ENCODE data around the gene JAKMIP1. TPM values are rescaled to one million over a fixed set of nuclear protein-coding genes. Genes with fewer than 3 reads are reported as not detected.
"Not testable (repeated sequence)": the region's sequence is repeated elsewhere in the genome, so short reads cannot be mapped to it uniquely, and the experiment has no call there.

Gene JAKMIP1
- total RNA-seq, 6 donors from 2014 or later = 0.40 to 6.8 (median 1.0) TPM

DNA sequence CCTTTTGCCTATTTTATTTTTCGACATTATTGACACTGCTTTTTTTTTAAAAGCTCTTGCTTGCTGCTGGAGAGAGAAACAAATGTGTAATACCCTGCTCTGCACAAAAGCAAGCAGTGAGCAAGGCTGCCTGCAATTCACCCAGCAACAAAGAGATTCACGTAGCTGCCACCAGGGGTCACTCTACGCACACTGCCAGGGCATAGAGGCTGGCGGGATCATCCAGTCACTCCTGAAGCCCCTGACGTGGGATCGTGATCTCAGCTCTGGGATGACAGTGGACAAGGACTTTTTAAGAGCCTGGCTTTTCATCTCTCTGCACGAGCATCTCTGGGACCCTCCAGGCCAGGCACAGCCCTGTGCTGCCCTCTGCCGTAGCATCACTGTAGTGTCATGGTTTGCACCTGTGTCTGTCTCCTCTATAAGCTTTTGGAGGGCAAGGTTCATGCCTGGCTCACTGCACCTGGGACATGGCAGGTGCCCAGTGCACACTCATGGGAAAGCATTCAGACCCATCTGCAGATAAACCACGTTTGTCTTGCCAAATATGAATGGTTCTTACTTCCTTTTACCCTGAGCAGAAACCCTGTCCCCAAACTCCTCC lies 201.9 kb downstream of the JAKMIP1 start:
- H3K9me3 ChIP-seq = no peaks in the 10 kb centered on the region
- no peak overlapping the region for H3K4me3 ChIP-seq
- no peaks in the 10 kb centered on the region for H3K4me1 ChIP-seq
- no peak for TF ChIP-seq POLR2AphosphoS5 (IDR thresholded peaks at IDR 0.05)
- peak; percentile 58 to 85 (median 72) for TF ChIP-seq CTCF (IDR thresholded peaks at IDR 0.05)
- no peak for TF ChIP-seq POLR2A (IDR thresholded peaks at IDR 0.05)
- no peak for TF ChIP-seq EP300 (IDR thresholded peaks at IDR 0.05)
- WGBS, 2 donors = 0 to 6% methylated on average over 8 to 9 of the region's 9 CpGs
- H3K27ac ChIP-seq = no peak overlapping the region
- no peaks in the 10 kb centered on the region for H3K36me3 ChIP-seq
- H3K27me3 ChIP-seq = no peaks in the 10 kb centered on the region
- DNase-seq = peak in 1 of 2 donors; percentile 43
- peak; percentile 47 to 78 for ATAC-seq (ENCODE audit: low FRiP score in 2 of 2)

DNA sequence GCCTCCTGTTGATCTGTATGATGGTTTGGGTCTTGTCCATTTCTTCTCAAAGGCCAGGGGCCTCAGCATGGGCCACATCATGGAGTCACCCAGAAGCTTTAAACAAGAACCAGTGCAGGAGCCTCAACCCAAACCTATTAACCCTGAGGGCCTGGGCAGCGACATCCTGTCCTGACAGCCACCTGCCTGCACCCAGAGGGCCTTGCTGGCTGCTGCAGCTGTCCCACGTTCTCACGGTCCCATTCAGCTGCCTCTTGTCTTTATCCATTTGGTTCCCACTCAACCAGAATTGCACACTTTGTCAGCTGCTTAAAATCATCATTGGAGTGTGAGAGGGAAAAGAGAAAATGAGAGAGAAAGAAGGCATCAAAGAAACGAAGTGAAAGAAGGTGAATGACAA lies 203.7 kb downstream of the JAKMIP1 start:
- Histone ChIP-seq H3K4me3 (no peak overlapping the region), H3K27me3 (no peaks in the 10 kb centered on the region), H3K9me3 (no peaks in the 10 kb centered on the region), H3K4me1 (no peaks in the 10 kb centered on the region), H3K27ac (no peak overlapping the region), H3K36me3 (no peaks in the 10 kb centered on the region)
- ATAC-seq (ENCODE audit: low FRiP score in 2 of 2) = no peak
- 51 to 64% methylated on average over 4 of the region's 4 CpGs for WGBS, 2 donors
- peak in 1 of 2 donors; percentile 23 for DNase-seq
- no peak for TF ChIP-seq EP300 (IDR thresholded peaks at IDR 0.05)
- no peak for TF ChIP-seq POLR2A (IDR thresholded peaks at IDR 0.05)
- no peak for TF ChIP-seq CTCF (IDR thresholded peaks at IDR 0.05)
- TF ChIP-seq POLR2AphosphoS5 (IDR thresholded peaks at IDR 0.05) = no peak

DNA sequence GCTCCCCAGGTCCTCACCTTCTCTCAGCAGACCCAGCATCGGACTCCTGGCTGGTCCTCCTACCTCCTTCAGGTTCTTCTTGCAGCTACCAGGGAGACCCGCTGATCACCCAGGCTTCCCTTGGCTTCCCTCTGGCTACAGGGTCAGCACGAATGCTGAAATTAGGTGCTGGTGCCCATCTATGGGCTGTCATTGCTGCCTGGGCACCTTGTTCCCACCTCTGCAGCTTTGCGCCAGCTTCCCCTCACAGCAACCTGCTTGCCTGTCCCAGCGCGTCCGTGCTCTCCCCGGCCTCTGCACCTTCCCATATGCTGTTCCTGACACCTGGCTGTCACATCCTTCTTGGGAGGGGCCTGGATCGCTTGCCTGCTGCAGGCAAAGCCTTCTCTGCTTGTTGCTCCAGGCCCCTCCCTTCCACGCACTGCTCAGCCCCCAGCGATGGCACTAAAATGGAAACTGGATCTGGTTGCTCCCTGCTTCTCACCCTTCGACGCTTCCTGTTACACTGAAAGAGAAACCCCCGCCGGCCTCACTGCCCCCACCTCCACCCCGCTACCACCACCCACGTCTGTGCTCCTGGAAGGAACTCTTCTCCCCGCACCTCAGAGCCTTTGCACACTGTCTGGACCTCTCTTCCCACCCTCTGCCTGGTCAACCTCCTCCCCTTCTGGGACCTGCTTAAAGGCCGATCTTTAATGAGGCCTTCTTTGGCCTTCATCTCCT lies 204.3 kb downstream of the JAKMIP1 start:
- H3K27me3 ChIP-seq = no peaks in the 10 kb centered on the region
- DNase-seq = peak in 1 of 2 donors; percentile 42
- ATAC-seq (ENCODE audit: low FRiP score in 2 of 2) = no peak

DNA sequence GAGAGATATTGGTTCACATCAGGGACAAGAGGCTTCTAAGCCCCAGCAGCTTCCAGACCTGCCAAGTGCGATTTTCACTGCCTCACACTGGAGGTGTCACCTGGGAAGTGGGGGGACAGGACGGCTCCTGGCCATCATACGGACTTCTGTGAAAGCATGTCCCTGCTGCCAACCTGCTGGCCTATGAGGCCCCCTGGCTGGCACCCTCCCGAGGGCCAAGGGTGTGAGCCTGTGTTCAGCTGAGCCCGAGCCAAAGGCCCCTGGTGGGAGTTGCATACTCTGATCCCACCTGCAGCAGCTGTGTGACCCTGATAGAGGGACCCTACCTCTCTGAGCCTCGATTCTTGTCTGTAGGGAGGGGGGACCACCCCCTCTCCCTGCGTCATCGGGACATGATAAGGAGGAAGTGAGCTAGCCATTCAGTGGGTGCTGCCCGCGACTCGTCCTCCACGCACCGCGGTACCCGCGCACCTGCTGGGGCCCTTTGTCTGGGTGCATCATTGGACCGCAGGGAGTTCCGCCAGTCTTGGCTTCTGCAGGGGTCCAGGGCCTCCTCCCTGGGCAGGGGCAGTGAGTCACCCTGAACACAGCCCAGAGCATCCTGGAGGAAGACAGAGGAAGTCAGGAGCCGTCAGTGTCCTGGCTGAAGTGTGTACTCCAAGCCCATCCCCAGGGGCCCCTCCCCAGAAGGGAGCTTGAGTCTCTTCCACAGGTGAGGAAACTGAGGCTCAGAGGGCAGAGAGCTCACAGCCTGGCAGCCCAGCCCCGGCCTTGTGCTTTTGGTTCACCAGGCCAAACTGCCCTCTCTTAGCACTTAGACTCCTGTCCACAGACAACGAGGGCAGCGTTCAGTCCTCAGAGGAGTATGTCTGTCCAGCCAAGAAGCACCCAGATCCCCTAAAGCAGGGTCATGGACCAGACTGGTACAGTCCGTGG lies 206.2 kb downstream of the JAKMIP1 start:
- no peak for ATAC-seq (ENCODE audit: low FRiP score in 2 of 2)
- no peaks in the 10 kb centered on the region for H3K4me1 ChIP-seq
- H3K4me3 ChIP-seq = no peak overlapping the region
- no peaks in the 10 kb centered on the region for H3K36me3 ChIP-seq
- WGBS, 2 donors = 82 to 90% methylated on average over 10 to 11 of the region's 23 CpGs
- H3K27ac ChIP-seq = no peak overlapping the region
- DNase-seq = no peak
- TF ChIP-seq POLR2AphosphoS5 (IDR thresholded peaks at IDR 0.05) (no peak), CTCF (IDR thresholded peaks at IDR 0.05) (no peak), POLR2A (IDR thresholded peaks at IDR 0.05) (no peak), EP300 (IDR thresholded peaks at IDR 0.05) (no peak)
- H3K27me3 ChIP-seq = no peaks in the 10 kb centered on the region
- no peaks in the 10 kb centered on the region for H3K9me3 ChIP-seq

More for the DNA sequence above, 204.3 kb downstream of the JAKMIP1 start:
- no peak overlapping the region for H3K4me3 ChIP-seq
- no peak overlapping the region for H3K27ac ChIP-seq
- no peaks in the 10 kb centered on the region for H3K36me3 ChIP-seq
- WGBS, 2 donors = 57% methylated on average over 19 of the region's 19 CpGs
- H3K9me3 ChIP-seq = no peaks in the 10 kb centered on the region
- no peaks in the 10 kb centered on the region for H3K4me1 ChIP-seq
- TF ChIP-seq CTCF (IDR thresholded peaks at IDR 0.05) = no peak
- no peak for TF ChIP-seq POLR2AphosphoS5 (IDR thresholded peaks at IDR 0.05)
- TF ChIP-seq EP300 (IDR thresholded peaks at IDR 0.05) = no peak
- TF ChIP-seq POLR2A (IDR thresholded peaks at IDR 0.05) = no peak

DNA sequence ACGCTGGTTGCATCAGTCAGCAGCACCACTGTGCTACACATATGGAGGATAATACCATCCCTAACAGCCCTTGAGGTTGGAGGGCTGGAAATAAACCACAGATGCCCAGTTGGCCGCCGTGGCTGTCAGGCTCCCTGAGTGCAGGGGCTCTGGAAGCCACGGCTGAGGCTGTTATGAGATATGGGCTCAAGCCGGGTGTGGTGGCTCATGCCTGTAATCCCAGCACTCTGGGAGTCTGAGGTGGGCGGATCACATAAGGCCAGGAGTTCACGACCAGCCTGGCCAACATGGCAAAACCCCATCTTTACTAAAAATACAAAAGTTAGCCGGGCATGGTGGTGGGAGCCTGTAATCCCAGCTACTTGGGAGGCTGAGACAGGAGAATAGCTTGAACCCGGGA lies 207.0 kb downstream of the JAKMIP1 start:
- not testable (repeated sequence) for H3K9me3 ChIP-seq; DNase-seq; ATAC-seq (ENCODE audit: low FRiP score in 2 of 2); H3K27ac ChIP-seq; H3K4me3 ChIP-seq; H3K27me3 ChIP-seq; H3K4me1 ChIP-seq; H3K36me3 ChIP-seq
- 75 to 87% methylated on average over 8 to 9 of the region's 9 CpGs for WGBS, 2 donors

Data from upper lobe of left lung (tissue), 6 donors.